Measurements from ENCODE around the gene TIMM23. TPM values are rescaled to one million over a fixed set of nuclear protein-coding genes. Genes with fewer than 3 reads are reported as not detected.

Gene TIMM23
- total and polyA plus RNA-seq, 2 donors (not counting 1 experiment from before 2014, with no cell fraction given) = 55.0 to 130 TPM

DNA sequence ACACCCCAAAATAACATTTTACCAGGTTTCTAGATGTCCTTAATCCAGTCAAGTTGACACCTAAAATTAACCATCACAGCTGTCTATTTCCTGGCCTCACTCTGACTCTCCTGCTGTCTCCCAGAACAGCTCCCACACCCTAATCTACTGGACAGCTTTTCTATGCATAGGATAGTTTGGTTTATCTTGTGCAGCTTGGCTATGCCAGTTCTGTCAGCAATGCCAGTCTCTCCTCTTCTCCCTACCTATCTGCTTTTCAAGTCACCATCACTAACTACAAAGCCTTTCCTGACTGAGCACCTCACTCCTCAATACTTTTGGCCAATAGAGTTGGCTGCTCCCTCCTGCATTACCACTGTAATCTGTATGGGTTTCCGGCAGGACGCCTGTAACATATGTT, 53.1 kb downstream of the TIMM23 start:
- H3K27ac ChIP-seq (ENCODE audit: insufficient read depth, low read length) = peak overlapping the region; percentile 46
- no peak overlapping the region for H3K4me3 ChIP-seq (replicated peaks in 1 of 4; ENCODE audit: control extremely low read depth in 1 of 4, insufficient read depth in 1 of 4, low read depth in 3 of 4, low read length in 4 of 4)
- H3K79me2 ChIP-seq (ENCODE audit: control insufficient read depth, insufficient read depth, low read length) = peaks cover 86% of the 10 kb centered on the region
- H3K27me3 ChIP-seq (ENCODE audit: control insufficient read depth, insufficient read depth, low read length) = no peaks in the 10 kb centered on the region
- no peak for TF ChIP-seq EZH2 (IDR thresholded peaks at IDR 0.05; ENCODE audit: low read length, missing control alignments)
- TF ChIP-seq, protein P1, sequence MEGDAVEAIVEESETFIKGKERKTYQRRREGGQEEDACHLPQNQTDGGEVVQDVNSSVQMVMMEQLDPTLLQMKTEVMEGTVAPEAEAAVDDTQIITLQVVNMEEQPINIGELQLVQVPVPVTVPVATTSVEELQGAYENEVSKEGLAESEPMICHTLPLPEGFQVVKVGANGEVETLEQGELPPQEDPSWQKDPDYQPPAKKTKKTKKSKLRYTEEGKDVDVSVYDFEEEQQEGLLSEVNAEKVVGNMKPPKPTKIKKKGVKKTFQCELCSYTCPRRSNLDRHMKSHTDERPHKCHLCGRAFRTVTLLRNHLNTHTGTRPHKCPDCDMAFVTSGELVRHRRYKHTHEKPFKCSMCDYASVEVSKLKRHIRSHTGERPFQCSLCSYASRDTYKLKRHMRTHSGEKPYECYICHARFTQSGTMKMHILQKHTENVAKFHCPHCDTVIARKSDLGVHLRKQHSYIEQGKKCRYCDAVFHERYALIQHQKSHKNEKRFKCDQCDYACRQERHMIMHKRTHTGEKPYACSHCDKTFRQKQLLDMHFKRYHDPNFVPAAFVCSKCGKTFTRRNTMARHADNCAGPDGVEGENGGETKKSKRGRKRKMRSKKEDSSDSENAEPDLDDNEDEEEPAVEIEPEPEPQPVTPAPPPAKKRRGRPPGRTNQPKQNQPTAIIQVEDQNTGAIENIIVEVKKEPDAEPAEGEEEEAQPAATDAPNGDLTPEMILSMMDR (conservative IDR thresholded peaks at IDR 0.05 in 1 of 2, IDR thresholded peaks at IDR 0.05 in 1 of 2; ENCODE audit: low read depth in 1 of 2, low read length in 2 of 2) = no peak
- DNase-seq (ENCODE audit: low read depth in 2 of 2) = no peak
- no peak overlapping the region for H3K4me2 ChIP-seq (ENCODE audit: extremely low read depth, insufficient read depth, low read length)
- no peaks in the 10 kb centered on the region for H3K9me3 ChIP-seq (ENCODE audit: control insufficient read depth, insufficient read depth, low read depth, low read length)
- no peak overlapping the region for H3K9ac ChIP-seq (ENCODE audit: insufficient read depth, low read length)
- no peak overlapping the region for H2AFZ ChIP-seq (ENCODE audit: low read length)
- H3K4me1 ChIP-seq (ENCODE audit: control insufficient read depth, extremely low read depth, insufficient read depth, low read length) = peaks cover 6% of the 10 kb centered on the region
- peaks cover 5% of the 10 kb centered on the region for H4K20me1 ChIP-seq (ENCODE audit: control insufficient read depth, extremely low read depth, insufficient read depth, low read length)
- no peaks in the 10 kb centered on the region for H3K36me3 ChIP-seq (ENCODE audit: control insufficient read depth, insufficient read depth, low read length)

- DNase-seq (ENCODE audit: low read depth in 2 of 2) = peak in 1 of 2 donors; percentile 32
- H3K4me3 ChIP-seq (replicated peaks in 1 of 4; ENCODE audit: control extremely low read depth in 1 of 4, insufficient read depth in 1 of 4, low read depth in 3 of 4, low read length in 4 of 4) = no peak overlapping the region
- H3K4me1 ChIP-seq (ENCODE audit: control insufficient read depth, extremely low read depth, insufficient read depth, low read length) = peaks cover 6% of the 10 kb centered on the region
- no peaks in the 10 kb centered on the region for H3K27me3 ChIP-seq (ENCODE audit: control insufficient read depth, insufficient read depth, low read length)
- H3K4me2 ChIP-seq (ENCODE audit: extremely low read depth, insufficient read depth, low read length) = no peak overlapping the region
- H4K20me1 ChIP-seq (ENCODE audit: control insufficient read depth, extremely low read depth, insufficient read depth, low read length) = peaks cover 5% of the 10 kb centered on the region
- H3K27ac ChIP-seq (ENCODE audit: insufficient read depth, low read length) = no peak overlapping the region
- H3K9me3 ChIP-seq (ENCODE audit: control insufficient read depth, insufficient read depth, low read depth, low read length) = no peaks in the 10 kb centered on the region
- H2AFZ ChIP-seq (ENCODE audit: low read length) = no peak overlapping the region
- TF ChIP-seq EZH2 (IDR thresholded peaks at IDR 0.05; ENCODE audit: low read length, missing control alignments) = no peak
- TF ChIP-seq, protein P1 (conservative IDR thresholded peaks at IDR 0.05 in 1 of 2, IDR thresholded peaks at IDR 0.05 in 1 of 2; ENCODE audit: low read depth in 1 of 2, low read length in 2 of 2) = no peak
- peaks cover 80% of the 10 kb centered on the region for H3K79me2 ChIP-seq (ENCODE audit: control insufficient read depth, insufficient read depth, low read length)
- H3K36me3 ChIP-seq (ENCODE audit: control insufficient read depth, insufficient read depth, low read length) = no peaks in the 10 kb centered on the region
- H3K9ac ChIP-seq (ENCODE audit: insufficient read depth, low read length) = no peak overlapping the region
These were observed 53.8 kb downstream of the TIMM23 start for GRCh38 chr10:46026106-46026505.

DNA sequence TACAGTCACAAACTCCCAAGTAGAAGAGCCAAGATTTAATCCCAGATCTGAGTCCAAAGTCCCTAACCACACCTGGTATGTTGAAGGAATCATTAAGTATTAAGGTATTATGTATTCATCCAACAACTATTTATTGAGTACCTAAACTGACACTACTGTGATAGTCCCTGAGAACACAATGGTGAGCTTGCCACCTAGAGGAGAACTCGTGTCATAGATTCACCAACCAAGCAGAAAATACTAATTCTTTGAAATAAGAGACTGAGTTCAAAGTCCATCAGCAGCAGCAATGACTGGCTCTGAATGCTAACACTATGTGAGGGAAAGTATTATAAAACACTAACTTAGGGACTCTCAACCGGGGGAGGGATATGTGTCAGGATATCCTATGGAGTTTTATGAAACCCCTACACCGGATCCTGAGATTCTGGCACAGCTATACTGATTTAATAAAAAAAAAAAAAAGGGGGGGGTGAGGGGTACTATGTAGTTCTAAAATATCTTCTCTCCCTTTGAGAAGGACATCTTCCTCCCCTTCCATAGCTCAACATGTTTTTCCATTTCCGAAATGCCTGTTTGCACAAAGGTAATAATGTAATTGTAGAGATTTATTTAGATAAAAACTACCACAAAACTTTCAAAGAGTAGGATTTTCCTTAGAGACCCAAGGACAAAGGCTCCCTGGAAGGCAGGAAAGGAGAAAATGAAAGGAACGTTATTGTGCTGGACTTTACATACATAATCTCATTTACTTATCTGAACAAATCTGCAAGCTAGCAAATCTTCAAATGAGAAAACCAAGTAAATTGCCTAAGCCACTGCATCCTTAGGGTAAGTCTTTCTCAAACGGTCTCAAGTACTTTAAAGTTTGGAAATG, 56.5 kb downstream of the TIMM23 start:
- H3K9ac ChIP-seq (ENCODE audit: insufficient read depth, low read length) = peak overlapping the region; percentile 95
- no peaks in the 10 kb centered on the region for H3K36me3 ChIP-seq (ENCODE audit: control insufficient read depth, insufficient read depth, low read length)
- H3K9me3 ChIP-seq (ENCODE audit: control insufficient read depth, insufficient read depth, low read depth, low read length) = no peaks in the 10 kb centered on the region
- H3K4me2 ChIP-seq (ENCODE audit: extremely low read depth, insufficient read depth, low read length) = peak overlapping the region; percentile 98
- H3K27ac ChIP-seq (ENCODE audit: insufficient read depth, low read length) = peak overlapping the region; percentile 91
- TF ChIP-seq, protein P1 (conservative IDR thresholded peaks at IDR 0.05 in 1 of 2, IDR thresholded peaks at IDR 0.05 in 1 of 2; ENCODE audit: low read depth in 1 of 2, low read length in 2 of 2) = peak; percentile 68 to 80
- no peak for TF ChIP-seq EZH2 (IDR thresholded peaks at IDR 0.05; ENCODE audit: low read length, missing control alignments)
- H3K4me1 ChIP-seq (ENCODE audit: control insufficient read depth, extremely low read depth, insufficient read depth, low read length) = peaks cover 5% of the 10 kb centered on the region
- peaks cover 5% of the 10 kb centered on the region for H4K20me1 ChIP-seq (ENCODE audit: control insufficient read depth, extremely low read depth, insufficient read depth, low read length)
- no peaks in the 10 kb centered on the region for H3K27me3 ChIP-seq (ENCODE audit: control insufficient read depth, insufficient read depth, low read length)
- peak; percentile 76 to 82 for DNase-seq (ENCODE audit: low read depth in 2 of 2)
- H3K79me2 ChIP-seq (ENCODE audit: control insufficient read depth, insufficient read depth, low read length) = peaks cover 64% of the 10 kb centered on the region
- H2AFZ ChIP-seq (ENCODE audit: low read length) = no peak overlapping the region
- peak overlapping the region; percentile 80 to 92 (median 87) for H3K4me3 ChIP-seq (replicated peaks in 1 of 4; ENCODE audit: control extremely low read depth in 1 of 4, insufficient read depth in 1 of 4, low read depth in 3 of 4, low read length in 4 of 4)

All from fibroblast of lung (primary cell).